Gastrocnemius medialis (tissue), 4 donors: ENCODE results near the gene NAA10.

Source experiments
- POLR2A ChIP-seq, 2 donors: fragments of 450-650 bp; IDR thresholded peaks; one replicate each; pipeline ENCODE4 v1.6.1; 2017; ENCODE audit warnings: antibody characterized with exemption in 2 of 2, mild to moderate bottlenecking in 2 of 2, moderate library complexity in 2 of 2
- TF ChIP-seq, protein P1 (sequence below), 5 experiments: fragments of 450-650 bp in 3 of 5; fragments of 200-600 bp in 2 of 5; sonication (generic) in 2 of 5; IDR thresholded peaks in 4 of 5; conservative IDR thresholded peaks in 1 of 5; 1 replicate in 4 of 5; 2 replicates in 1 of 5; pipeline ENCODE4 v1.5.1; 2016 to 2019; ENCODE audit warnings: antibody characterized with exemption in 5 of 5, mild to moderate bottlenecking in 3 of 5, moderate library complexity in 3 of 5

DNA sequence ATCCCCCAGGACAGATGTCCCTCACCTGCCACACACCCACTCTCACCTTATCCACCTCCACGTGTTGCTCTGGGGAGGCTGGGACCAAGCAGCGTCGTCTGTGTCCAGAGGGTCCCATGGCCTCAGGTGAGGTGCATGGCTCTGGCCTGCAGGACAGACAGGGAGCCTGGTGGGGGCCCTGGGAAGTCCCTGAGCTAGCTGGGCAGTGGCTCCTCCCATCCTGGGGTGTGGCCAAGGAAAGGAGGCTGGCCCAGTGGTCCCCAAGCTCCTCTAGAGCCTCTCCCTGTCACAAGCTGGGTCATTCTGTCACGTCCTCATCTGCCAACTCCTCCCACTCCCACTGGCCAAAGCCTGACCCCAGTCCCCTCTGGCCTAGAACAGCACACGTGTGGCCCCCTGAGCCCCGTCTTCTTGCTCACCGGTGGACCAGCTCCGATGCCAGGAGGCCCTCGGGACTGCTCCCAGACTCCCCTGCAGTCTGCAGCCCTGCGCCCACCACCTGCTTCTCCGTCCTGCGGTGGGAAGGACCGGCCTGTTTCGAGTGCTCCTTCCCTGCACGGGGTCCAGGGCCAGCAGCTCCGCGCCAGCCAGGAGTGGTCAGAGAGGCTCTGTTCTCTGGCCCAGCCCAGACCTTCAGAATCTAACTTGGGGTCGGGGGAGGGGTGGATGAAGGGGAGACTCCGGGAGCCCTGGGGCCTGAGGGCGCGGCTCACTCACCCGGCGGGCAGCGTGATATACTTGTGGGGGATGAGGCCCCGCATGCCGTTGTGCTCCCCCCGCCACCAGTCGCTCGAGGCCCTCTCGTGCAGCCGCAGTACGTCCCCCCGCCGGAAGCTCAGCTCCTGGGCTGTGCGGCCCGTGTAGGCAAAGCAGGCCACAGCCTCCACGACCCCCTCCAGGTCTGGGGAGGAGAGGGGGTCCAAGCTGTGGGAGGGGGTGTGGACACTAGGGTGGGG lies 25.5 kb downstream of the NAA10 start:
- TF ChIP-seq, protein P1, sequence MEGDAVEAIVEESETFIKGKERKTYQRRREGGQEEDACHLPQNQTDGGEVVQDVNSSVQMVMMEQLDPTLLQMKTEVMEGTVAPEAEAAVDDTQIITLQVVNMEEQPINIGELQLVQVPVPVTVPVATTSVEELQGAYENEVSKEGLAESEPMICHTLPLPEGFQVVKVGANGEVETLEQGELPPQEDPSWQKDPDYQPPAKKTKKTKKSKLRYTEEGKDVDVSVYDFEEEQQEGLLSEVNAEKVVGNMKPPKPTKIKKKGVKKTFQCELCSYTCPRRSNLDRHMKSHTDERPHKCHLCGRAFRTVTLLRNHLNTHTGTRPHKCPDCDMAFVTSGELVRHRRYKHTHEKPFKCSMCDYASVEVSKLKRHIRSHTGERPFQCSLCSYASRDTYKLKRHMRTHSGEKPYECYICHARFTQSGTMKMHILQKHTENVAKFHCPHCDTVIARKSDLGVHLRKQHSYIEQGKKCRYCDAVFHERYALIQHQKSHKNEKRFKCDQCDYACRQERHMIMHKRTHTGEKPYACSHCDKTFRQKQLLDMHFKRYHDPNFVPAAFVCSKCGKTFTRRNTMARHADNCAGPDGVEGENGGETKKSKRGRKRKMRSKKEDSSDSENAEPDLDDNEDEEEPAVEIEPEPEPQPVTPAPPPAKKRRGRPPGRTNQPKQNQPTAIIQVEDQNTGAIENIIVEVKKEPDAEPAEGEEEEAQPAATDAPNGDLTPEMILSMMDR (IDR thresholded peaks at IDR 0.05 in 4 of 5, conservative IDR thresholded peaks at IDR 0.05 in 1 of 5) = no peak
- no peak for TF ChIP-seq POLR2A (IDR thresholded peaks at IDR 0.05)
